Neutrophil (primary cell): ENCODE data around the gene GPC5.

Experiments used
- H3K27ac ChIP-seq: fragments of 200-600 bp; sonication (generic); 2 replicates; pipeline ENCODE4 v1.5.1; 2016; ENCODE audit warnings: mild to moderate bottlenecking, moderate library complexity
- H3K27me3 ChIP-seq: fragments of 200-600 bp; sonication (generic); 2 replicates; pipeline ENCODE4 v1.6.0; 2016; ENCODE audit warnings: mild to moderate bottlenecking
- H3K36me3 ChIP-seq: fragments of 200-600 bp; sonication (generic); 2 replicates; pipeline ENCODE4 v1.5.1; 2017
- H3K4me1 ChIP-seq, 2 experiments: fragments of 200-600 bp in 1 of 2; sonication (generic) in 1 of 2; 1 replicate in 1 of 2; 2 replicates in 1 of 2; pipeline versions ENCODE4 v1.5.1 to v1.6.1; 2013 to 2016; ENCODE audit warnings: low read depth in 1 of 2, low read length in 1 of 2, mild to moderate bottlenecking in 1 of 2, moderate library complexity in 1 of 2; ENCODE audit not compliant: control insufficient read depth in 1 of 2, insufficient read depth in 1 of 2
- H3K4me3 ChIP-seq, 2 experiments: fragments of 200-600 bp in 1 of 2; sonication (generic) in 1 of 2; 1 replicate in 1 of 2; 2 replicates in 1 of 2; pipeline ENCODE4 v1.5.1; 2013 to 2016; ENCODE audit warnings: low read depth in 1 of 2, low read length in 1 of 2, mild to moderate bottlenecking in 1 of 2, moderate library complexity in 1 of 2
- H3K9me3 ChIP-seq: fragments of 200-600 bp; sonication (generic); 2 replicates; pipeline ENCODE4 v1.5.1; 2016
- TF ChIP-seq, protein P1 (sequence below): fragments of 200-600 bp; sonication (generic); IDR thresholded peaks from 2 replicates; pipeline ENCODE4 v1.5.1; 2016; ENCODE audit warnings: antibody characterized with exemption

The GPC5 gene

DNA sequence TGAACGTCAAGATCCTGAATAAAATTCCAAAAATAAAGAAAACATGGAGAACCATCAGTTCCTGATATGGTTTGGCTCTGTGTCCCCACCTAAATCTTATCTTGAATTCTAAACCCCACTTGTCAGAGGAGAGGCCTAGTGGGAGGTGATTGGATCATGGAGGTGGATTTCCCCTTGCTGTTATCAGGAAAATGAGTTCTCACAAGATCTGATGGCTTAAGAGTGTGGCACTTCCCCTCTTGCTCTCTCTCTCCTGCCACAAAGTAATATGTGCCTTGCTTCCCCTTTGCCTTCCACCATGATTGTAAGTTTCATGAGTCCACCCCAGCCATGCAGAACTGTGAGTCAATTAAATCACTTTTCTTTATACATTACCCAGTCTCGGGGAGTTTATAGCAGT is 827.4 kb downstream of the GPC5 start:
- no peaks in the 10 kb centered on the region for H3K4me1 ChIP-seq
- TF ChIP-seq, protein P1, sequence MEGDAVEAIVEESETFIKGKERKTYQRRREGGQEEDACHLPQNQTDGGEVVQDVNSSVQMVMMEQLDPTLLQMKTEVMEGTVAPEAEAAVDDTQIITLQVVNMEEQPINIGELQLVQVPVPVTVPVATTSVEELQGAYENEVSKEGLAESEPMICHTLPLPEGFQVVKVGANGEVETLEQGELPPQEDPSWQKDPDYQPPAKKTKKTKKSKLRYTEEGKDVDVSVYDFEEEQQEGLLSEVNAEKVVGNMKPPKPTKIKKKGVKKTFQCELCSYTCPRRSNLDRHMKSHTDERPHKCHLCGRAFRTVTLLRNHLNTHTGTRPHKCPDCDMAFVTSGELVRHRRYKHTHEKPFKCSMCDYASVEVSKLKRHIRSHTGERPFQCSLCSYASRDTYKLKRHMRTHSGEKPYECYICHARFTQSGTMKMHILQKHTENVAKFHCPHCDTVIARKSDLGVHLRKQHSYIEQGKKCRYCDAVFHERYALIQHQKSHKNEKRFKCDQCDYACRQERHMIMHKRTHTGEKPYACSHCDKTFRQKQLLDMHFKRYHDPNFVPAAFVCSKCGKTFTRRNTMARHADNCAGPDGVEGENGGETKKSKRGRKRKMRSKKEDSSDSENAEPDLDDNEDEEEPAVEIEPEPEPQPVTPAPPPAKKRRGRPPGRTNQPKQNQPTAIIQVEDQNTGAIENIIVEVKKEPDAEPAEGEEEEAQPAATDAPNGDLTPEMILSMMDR = no peak
- no peaks in the 10 kb centered on the region for H3K27me3 ChIP-seq
- no peaks in the 10 kb centered on the region for H3K9me3 ChIP-seq
- no peaks in the 10 kb centered on the region for H3K36me3 ChIP-seq
- H3K27ac ChIP-seq = no peak overlapping the region
- H3K4me3 ChIP-seq = no peak overlapping the region

DNA sequence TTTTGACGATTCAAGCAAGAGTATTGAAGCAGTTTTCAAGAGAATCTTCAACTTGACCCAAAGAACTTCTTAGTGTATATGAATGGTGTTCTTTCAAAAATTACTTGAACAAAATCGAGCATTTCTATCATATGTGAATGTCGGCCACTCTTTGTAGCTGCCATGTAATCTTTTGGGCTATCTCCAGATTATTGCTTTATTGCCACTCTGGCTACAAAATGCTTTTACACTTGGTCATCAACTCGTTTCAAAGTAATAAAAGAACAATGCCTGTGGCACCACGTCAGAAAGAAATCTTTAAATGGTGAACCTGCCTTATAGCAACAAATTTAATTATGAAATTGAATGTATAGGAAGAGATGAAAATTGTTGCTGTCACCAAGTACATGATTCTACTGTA is 834.5 kb downstream of the GPC5 start:
- Histone ChIP-seq H3K27ac (no peak overlapping the region), H3K27me3 (no peaks in the 10 kb centered on the region), H3K9me3 (no peaks in the 10 kb centered on the region), H3K36me3 (no peaks in the 10 kb centered on the region), H3K4me1 (no peaks in the 10 kb centered on the region), H3K4me3 (no peak overlapping the region)
- TF ChIP-seq, protein P1 = no peak

DNA sequence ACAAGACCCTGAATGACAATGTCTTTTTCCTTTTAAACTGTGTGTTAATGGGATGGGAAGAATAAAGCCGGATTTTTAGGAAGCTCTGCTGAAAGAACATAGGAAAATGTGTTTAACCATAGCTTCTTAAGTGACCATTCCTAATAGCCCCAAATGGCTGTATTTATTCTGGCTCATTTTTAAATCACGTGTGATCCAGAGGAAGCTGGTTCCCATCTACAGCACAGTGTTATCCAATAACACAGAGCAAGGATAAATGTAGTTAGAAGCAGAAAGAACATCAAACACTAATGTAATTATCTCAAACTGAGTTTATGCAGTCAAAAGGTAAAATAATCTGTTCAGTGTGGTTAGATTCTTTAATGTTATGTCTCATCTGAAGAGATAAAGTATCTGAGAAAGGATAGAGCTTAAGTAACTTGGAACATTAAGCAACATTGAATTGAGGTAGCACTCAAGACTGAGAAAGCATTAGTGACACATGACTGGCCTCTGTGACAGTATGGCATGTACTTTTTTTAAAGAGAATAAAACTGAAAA is 853.3 kb downstream of the GPC5 start:
- Histone ChIP-seq H3K36me3 (no peaks in the 10 kb centered on the region), H3K27me3 (no peaks in the 10 kb centered on the region), H3K4me1 (no peaks in the 10 kb centered on the region), H3K27ac (no peak overlapping the region), H3K4me3 (no peak overlapping the region), H3K9me3 (no peaks in the 10 kb centered on the region)
- TF ChIP-seq, protein P1 = no peak

DNA sequence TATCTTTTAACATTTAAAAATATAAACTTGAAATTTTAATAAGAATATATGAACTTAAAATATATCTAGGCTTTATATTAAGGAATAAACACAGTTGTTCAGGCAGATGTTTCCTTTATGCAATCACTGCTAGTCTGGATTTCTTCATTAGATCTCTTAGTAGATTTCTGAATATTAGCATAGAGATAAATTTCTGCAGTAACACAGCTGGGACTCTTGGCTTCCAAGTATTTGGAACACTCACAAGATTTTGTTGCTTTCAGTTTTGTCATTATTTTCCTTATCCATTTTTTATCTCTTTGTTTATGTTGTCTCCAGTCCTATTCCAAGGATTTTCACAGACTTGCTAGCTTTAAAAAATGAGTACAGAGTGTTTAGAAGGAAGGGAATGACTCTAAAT is 857.1 kb downstream of the GPC5 start:
- no peaks in the 10 kb centered on the region for H3K9me3 ChIP-seq
- H3K27ac ChIP-seq = no peak overlapping the region
- H3K27me3 ChIP-seq = no peaks in the 10 kb centered on the region
- TF ChIP-seq, protein P1 = no peak
- no peaks in the 10 kb centered on the region for H3K4me1 ChIP-seq
- no peaks in the 10 kb centered on the region for H3K36me3 ChIP-seq
- no peak overlapping the region for H3K4me3 ChIP-seq

DNA sequence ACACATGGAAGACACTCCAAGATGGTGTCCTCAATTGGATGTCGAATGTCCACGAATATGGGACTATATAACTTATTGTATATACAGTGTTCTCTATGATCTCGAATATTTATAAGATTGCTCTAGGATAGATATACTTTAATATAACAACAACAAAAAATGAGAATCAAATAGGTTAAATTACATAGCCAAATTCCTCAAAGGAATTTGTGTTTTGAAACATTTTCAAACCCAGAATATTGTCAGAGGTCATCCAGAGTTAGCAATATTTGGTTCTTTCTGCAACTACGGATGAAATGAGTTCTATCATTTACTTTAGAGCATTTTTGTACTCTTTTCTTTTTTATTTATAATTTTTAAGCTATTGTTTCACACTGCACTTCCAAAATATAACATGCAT is 857.8 kb downstream of the GPC5 start:
- Histone ChIP-seq H3K4me1 (no peaks in the 10 kb centered on the region), H3K9me3 (no peaks in the 10 kb centered on the region), H3K4me3 (no peak overlapping the region), H3K27ac (no peak overlapping the region), H3K27me3 (no peaks in the 10 kb centered on the region), H3K36me3 (no peaks in the 10 kb centered on the region)
- TF ChIP-seq, protein P1 = no peak

DNA sequence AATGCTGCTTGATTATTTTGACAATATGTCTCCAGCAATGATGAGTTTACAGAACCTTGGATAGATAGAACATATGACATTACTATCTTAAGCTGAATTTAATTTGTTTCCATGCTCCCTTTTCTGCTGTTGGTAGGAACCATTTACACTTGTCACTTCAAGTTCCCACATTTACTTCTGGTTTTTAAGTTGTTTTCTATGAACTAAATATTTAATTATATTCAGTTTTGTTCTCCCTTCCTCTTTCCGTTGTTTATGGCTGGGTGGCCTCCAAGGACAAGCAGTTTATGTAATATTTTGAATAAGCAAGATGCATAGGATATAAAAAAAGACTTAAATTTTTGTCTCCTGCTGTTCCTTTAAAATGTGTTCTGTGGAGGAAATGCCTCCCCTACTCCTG is 860.6 kb downstream of the GPC5 start:
- Histone ChIP-seq H3K4me3 (no peak overlapping the region), H3K36me3 (no peaks in the 10 kb centered on the region), H3K9me3 (no peaks in the 10 kb centered on the region), H3K27ac (no peak overlapping the region), H3K27me3 (no peaks in the 10 kb centered on the region), H3K4me1 (no peaks in the 10 kb centered on the region)
- TF ChIP-seq, protein P1 = no peak
